Fibroblast of mammary gland (primary cell): ENCODE data around the gene AMER3.
"Not testable (repeated sequence)": the region's sequence is repeated elsewhere in the genome, so short reads cannot be mapped to it uniquely, and the experiment has no call there.

ENCODE experiments used
- DNase-seq: peaks from one replicate; pipeline ENCODE4 v3.0.0-alpha.2; 2010; ENCODE audit warnings: low read depth
- H3K4me3 ChIP-seq: 2 replicates; pipeline ENCODE4 v1.5.1; 2011; ENCODE audit warnings: low read depth, mild to moderate bottlenecking, low read length, moderate library complexity; ENCODE audit not compliant: control insufficient read depth
- CTCF ChIP-seq: conservative IDR thresholded peaks from 2 replicates; pipeline ENCODE4 v1.5.1; 2011; ENCODE audit warnings: low read depth, low read length, inconsistent platforms; ENCODE audit not compliant: control insufficient read depth, insufficient read depth

AMER3 gene

GRCh38 chr2:130755256-130756052 is at the start of gene AMER3:
AMER3 (plus strand) TSS chr2:130755540; CDS start chr2:130762073, 6,533 bp downstream.
- H3K4me3 ChIP-seq, result no peak within 1 kb of the TSS
- no peak for TF ChIP-seq CTCF
- no peak for DNase-seq

- H3K4me3 ChIP-seq, DNase-seq: not testable (repeated sequence)
These were observed 40.5 kb upstream of the AMER3 start for GRCh38 chr2:130714795-130715194.

- DNase-seq, result no peak
- TF ChIP-seq CTCF, result no peak
- H3K4me3 ChIP-seq, result no peak overlapping the region
These were observed 35.3 kb upstream of the AMER3 start for GRCh38 chr2:130720036-130720435.

- no peak for TF ChIP-seq CTCF
- H3K4me3 ChIP-seq, result no peak overlapping the region
- DNase-seq, result no peak
These were observed 34.8 kb upstream of the AMER3 start for GRCh38 chr2:130720528-130720927.

- no peak overlapping the region for H3K4me3 ChIP-seq
- TF ChIP-seq CTCF, result no peak
- no peak for DNase-seq
These were observed 30.9 kb upstream of the AMER3 start for GRCh38 chr2:130724455-130724854.

GRCh38 chr2:130726614-130727180 is 28.6 kb upstream of the AMER3 start:
- TF ChIP-seq CTCF, result no peak
- no peak for DNase-seq
- peak overlapping the region; percentile 42 for H3K4me3 ChIP-seq

GRCh38 chr2:130727286-130727924 is 27.9 kb upstream of the AMER3 start:
- no peak for TF ChIP-seq CTCF
- peak; percentile 60 for DNase-seq
- H3K4me3 ChIP-seq, result peak overlapping the region; percentile 42
